ENCODE data around the gene LRRC3. TPM values are rescaled to one million over a fixed set of nuclear protein-coding genes. Genes with fewer than 3 reads are reported as not detected.

LRRC3 gene
- total and polyA plus RNA-seq, 12 donors = 0.67 to 3.2 (median 1.9) TPM

DNA sequence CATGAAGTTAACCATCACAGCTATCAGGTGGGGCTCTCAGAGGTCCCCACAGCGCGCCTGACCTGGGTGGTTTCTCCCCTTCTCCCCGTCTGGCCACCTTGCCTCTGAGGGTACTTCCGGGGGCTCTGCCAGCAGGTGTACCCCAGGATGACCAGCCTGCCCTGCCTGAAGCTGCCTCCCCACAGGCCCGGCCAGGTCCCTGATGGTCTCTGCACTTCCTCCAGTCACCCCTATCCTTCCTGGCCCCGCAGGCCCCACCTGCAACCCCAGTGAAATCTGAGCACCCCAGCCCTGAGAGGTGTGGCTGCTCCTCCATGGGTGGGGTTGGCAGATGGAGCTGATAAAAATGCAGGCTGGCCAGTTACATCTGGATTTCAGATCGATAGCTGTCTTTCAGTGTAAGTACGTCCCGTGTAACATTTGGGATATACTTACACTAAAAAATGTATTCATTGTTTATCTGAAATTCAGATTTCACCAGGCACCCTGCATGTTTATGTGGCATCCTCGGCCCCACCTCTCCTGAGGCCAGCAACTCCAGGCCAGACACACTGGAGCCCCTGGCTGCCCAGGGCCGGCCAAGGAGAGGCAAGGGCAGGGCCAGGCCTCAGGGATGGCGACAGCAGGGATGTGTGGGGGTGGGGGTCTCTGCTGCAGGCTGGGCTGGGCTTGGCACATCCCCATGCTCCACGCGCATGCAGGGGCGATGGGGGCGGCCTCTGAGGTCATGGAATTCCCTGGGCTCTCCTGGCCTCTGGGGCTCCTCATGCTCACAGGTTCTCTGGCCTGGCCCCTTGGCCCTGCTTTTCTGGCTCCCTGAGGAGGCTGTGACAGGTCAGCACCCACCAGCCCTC, 25.1 kb downstream of the LRRC3 start:
- WGBS, 4 donors = 68 to 83% (median 77%) methylated on average over 10 to 16 of the region's 16 CpGs
- intact Hi-C loops (cut with DNase I) = no loop called here
- TF ChIP-seq POLR2A (IDR thresholded peaks at IDR 0.05) = no peak
- TF ChIP-seq, protein P1, sequence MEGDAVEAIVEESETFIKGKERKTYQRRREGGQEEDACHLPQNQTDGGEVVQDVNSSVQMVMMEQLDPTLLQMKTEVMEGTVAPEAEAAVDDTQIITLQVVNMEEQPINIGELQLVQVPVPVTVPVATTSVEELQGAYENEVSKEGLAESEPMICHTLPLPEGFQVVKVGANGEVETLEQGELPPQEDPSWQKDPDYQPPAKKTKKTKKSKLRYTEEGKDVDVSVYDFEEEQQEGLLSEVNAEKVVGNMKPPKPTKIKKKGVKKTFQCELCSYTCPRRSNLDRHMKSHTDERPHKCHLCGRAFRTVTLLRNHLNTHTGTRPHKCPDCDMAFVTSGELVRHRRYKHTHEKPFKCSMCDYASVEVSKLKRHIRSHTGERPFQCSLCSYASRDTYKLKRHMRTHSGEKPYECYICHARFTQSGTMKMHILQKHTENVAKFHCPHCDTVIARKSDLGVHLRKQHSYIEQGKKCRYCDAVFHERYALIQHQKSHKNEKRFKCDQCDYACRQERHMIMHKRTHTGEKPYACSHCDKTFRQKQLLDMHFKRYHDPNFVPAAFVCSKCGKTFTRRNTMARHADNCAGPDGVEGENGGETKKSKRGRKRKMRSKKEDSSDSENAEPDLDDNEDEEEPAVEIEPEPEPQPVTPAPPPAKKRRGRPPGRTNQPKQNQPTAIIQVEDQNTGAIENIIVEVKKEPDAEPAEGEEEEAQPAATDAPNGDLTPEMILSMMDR (IDR thresholded peaks at IDR 0.05) = no peak
- no peak overlapping the region for H3K4me3 ChIP-seq
- no peak overlapping the region for H3K27ac ChIP-seq
- no peaks in the 10 kb centered on the region for H3K36me3 ChIP-seq (replicated peaks in 1 of 2)
- no peaks in the 10 kb centered on the region for H3K27me3 ChIP-seq
- DNase-seq = no peak
- H3K4me1 ChIP-seq (replicated peaks in 1 of 2) = no peaks in the 10 kb centered on the region
- H3K9me3 ChIP-seq (replicated peaks in 1 of 3) = no peaks in the 10 kb centered on the region

DNA sequence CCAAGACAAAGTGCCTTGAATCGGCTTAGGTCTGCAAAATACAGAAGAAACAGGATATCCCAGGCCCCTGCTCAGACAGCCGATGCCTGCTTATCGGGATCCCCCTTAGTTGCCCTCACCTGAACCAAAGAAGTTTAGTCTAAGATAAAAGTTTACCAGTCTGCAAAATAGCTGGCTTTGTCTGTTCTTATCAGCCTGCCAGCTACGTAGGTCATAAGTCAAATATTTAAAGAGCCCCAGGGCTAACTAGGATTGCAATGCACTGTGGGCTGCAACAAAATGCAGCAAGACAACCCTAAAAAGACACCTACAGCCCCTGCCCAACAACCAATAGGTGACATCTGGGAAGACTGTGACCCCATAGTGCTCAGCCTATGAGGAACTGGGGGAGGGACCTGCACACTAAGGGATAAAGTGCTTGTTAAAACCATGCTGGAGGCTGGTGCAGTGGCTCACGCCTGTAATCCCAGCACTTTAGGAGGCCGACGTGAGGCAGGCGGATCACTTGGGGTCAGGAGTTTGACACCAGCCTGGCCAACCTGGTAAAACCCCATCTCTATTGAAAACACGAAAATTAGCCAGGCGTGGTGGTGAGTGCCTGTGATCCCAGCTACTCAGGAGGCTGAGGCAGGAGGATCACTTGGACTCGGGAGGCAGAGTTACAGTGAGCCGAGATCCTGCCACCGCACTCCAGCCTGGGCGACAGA, 27.4 kb downstream of the LRRC3 start:
- no peaks in the 10 kb centered on the region for H3K36me3 ChIP-seq (replicated peaks in 1 of 2)
- intact Hi-C loops (cut with DNase I) = no loop called here
- DNase-seq = no peak
- H3K4me1 ChIP-seq (replicated peaks in 1 of 2) = no peaks in the 10 kb centered on the region
- H3K4me3 ChIP-seq = no peak overlapping the region
- H3K27me3 ChIP-seq = no peaks in the 10 kb centered on the region
- no peak for TF ChIP-seq POLR2A (IDR thresholded peaks at IDR 0.05)
- TF ChIP-seq, protein P1 (IDR thresholded peaks at IDR 0.05) = no peak
- H3K27ac ChIP-seq = no peak overlapping the region
- 67 to 79% (median 76%) methylated on average over 10 to 14 of the region's 14 CpGs for WGBS, 4 donors
- no peaks in the 10 kb centered on the region for H3K9me3 ChIP-seq (replicated peaks in 1 of 3)

DNA sequence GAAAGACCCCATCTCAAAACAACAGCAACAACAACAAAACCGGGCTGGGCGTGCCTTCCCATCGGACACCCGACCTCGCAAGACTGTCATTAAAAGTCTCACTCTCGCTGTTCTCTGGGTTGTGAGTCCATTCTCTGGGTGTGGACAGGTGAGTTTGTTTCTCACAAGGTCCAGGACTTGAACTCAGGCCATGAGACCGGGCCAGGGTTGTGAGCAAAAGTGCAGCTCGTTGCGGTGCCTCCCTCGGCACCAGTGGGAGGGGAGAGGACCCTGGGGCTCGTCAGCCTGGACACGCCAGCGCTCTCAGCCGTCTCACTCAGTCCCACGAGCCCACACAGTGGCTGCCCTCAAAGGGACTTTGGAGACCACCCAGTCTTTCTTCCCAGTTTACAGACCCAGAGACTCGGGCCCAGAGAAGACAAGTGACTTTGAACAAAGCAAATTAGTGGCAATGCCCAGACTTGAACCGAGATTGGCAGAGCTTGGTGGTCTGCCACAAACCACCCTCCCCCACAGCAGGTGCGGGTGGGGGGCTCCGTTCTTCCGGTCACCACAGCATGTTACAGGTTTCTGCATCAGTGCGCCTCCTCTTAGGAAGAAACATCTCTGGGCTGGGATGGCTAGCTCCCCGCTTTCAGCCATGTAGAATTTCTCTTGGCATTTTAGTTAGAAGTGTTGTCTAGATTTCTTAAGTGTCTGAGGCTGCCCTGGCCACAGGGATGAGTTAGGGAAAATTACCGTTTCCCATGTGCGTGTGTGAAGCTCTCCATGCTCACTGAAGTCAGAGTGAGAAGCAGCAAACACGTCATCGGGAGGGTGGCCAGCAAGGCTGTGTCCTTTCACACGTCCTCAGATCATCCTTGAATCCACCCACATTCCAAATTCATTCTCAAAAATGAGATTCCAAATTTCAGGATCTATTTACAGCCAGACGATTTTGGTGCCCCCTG, 28.3 kb downstream of the LRRC3 start:
- Histone ChIP-seq H3K4me1 (replicated peaks in 1 of 2) (no peaks in the 10 kb centered on the region), H3K4me3 (no peak overlapping the region), H3K9me3 (replicated peaks in 1 of 3) (no peaks in the 10 kb centered on the region), H3K36me3 (replicated peaks in 1 of 2) (no peaks in the 10 kb centered on the region), H3K27ac (no peak overlapping the region), H3K27me3 (no peaks in the 10 kb centered on the region)
- WGBS, 4 donors = 66 to 78% (median 73%) methylated on average over 23 to 28 of the region's 28 CpGs
- no peak for DNase-seq
- TF ChIP-seq POLR2A (IDR thresholded peaks at IDR 0.05) = no peak
- TF ChIP-seq, protein P1 (IDR thresholded peaks at IDR 0.05) = no peak
- intact Hi-C loops (cut with DNase I) = no loop called here

Data from adrenal gland (tissue), 12 donors.